ENCODE results near the gene P2RY14. TPM values are rescaled to one million over a fixed set of nuclear protein-coding genes. Genes with fewer than 3 reads are reported as not detected.

The P2RY14 gene
- total RNA-seq, 2 donors from 2014 or later = not detected

- Mint-ChIP-seq H3K4me3 (no peak overlapping the region), H3K9me3 (no peaks in the 10 kb centered on the region), H3K27ac (no peak overlapping the region), H3K36me3 (ENCODE audit: low read depth) (no peaks in the 10 kb centered on the region), H3K4me1 (peaks cover 6% of the 10 kb centered on the region), H3K27me3 (ENCODE audit: insufficient read depth) (no peaks in the 10 kb centered on the region)
- no peaks in the 10 kb centered on the region for H3K27me3 ChIP-seq (ENCODE audit: control insufficient read depth, insufficient read depth, low read length, poor library complexity, severe bottlenecking)
- H3K9ac ChIP-seq (ENCODE audit: extremely low read depth, low read length, poor library complexity, severe bottlenecking) = no peak overlapping the region
- H3K4me1 ChIP-seq (ENCODE audit: control insufficient read depth, insufficient read depth, low read length) = no peaks in the 10 kb centered on the region
- H3K4me3 ChIP-seq (ENCODE audit: low read length) = no peak overlapping the region
- H3K9me3 ChIP-seq (ENCODE audit: control insufficient read depth, low read length) = no peaks in the 10 kb centered on the region
- no peak for DNase-seq
- H3K27ac ChIP-seq (ENCODE audit: low read depth, low read length) = no peak overlapping the region
- peaks cover 14% of the 10 kb centered on the region for H3K36me3 ChIP-seq (ENCODE audit: control insufficient read depth, insufficient read depth, low read length)
- TF ChIP-seq CTCF (conservative IDR thresholded peaks at IDR 0.05) = no peak
- WGBS, 2 experiments (ENCODE audit: insufficient coverage in 1 of 2, insufficient read length in 1 of 2) = 95 to 98% methylated on average over 6 to 7 of the region's 7 CpGs
Measured at GRCh38 chr3:151165226-151165625, 113.1 kb downstream of the P2RY14 start.

Other genes with a start within 250 kb of the P2RY14 start
- 10 to 100 TPM; 15.5 to 28.9 TPM for gene MED12L, start 192.9 kb downstream of the P2RY14 start, total RNA-seq
- not detected for gene GPR171, start 75.3 kb downstream of the P2RY14 start, total RNA-seq
- not detected for gene GPR87, start 38.3 kb upstream of the P2RY14 start, total RNA-seq
- not detected for gene P2RY13, start 51.0 kb upstream of the P2RY14 start, total RNA-seq
- not detected for gene P2RY12, start 106.2 kb upstream of the P2RY14 start, total RNA-seq
- under 1 TPM; 0.24 to 0.44 TPM for gene IGSF10, start 182.5 kb upstream of the P2RY14 start, total RNA-seq

All from endodermal cell (in vitro differentiated cells).